HFFc6 (cell line): ENCODE results near the gene CD164. TPM values are rescaled to one million over a fixed set of nuclear protein-coding genes. Genes with fewer than 3 reads are reported as not detected.
"Not testable (repeated sequence)": the region's sequence is repeated elsewhere in the genome, so short reads cannot be mapped to it uniquely, and the experiment has no call there.

ENCODE experiments used
- DNase-seq: peaks from one replicate; pipeline ENCODE4 v3.0.0-alpha.2; 2018
- H3K27ac Mint-ChIP-seq: 2 replicates; pipeline ENCODE4 v1.8.0; 2020; ENCODE audit warnings: mild to moderate bottlenecking, mixed read lengths
- H3K27me3 Mint-ChIP-seq: 2 replicates; pipeline ENCODE4 v1.8.0; 2021; ENCODE audit warnings: mild to moderate bottlenecking, moderate library complexity, mixed read lengths; ENCODE audit not compliant: insufficient read depth
- H3K36me3 Mint-ChIP-seq: 2 replicates; pipeline ENCODE4 v1.8.0; 2021; ENCODE audit warnings: low read depth, mixed read lengths
- H3K4me1 Mint-ChIP-seq: 2 replicates; pipeline ENCODE4 v1.8.0; 2020; ENCODE audit warnings: low read depth, mixed read lengths
- H3K4me3 Mint-ChIP-seq: 2 replicates; pipeline ENCODE4 v1.8.0; 2020; ENCODE audit warnings: mild to moderate bottlenecking, moderate library complexity, mixed read lengths
- H3K9me3 Mint-ChIP-seq: 2 replicates; pipeline ENCODE4 v1.8.0; 2020; ENCODE audit warnings: mild to moderate bottlenecking, mixed read lengths
- total RNA-seq, 6 experiments: library from RNA; stranded (reverse); fragmentation: NEBNext Ultra II Directional; extraction: Animal tissue kit (Norgen Biotek cat#: 25700); gene quantifications; 2 replicates in 1 of 6; 3 replicates in 5 of 6; pipeline ENCODE4 v1.2.3, GENCODE V29; 2021
- TF ChIP-seq, protein P1 (sequence below): fragments of 200-600 bp; sonication (generic); IDR thresholded peaks from 2 replicates; pipeline ENCODE4 v1.5.0; 2021; ENCODE audit warnings: antibody characterized with exemption, mild to moderate bottlenecking

CD164 gene
- total RNA-seq, 6 experiments from 2014 or later: 243 to 260 (median 252) TPM

GRCh38 chr6:109336221-109336961 lies 45.9 kb downstream of the CD164 start:
- no peaks in the 10 kb centered on the region; the same call in 1 of the 2 replicates for H3K9me3 Mint-ChIP-seq
- no peaks in the 10 kb centered on the region for H3K36me3 Mint-ChIP-seq
- H3K4me3 Mint-ChIP-seq: no peak overlapping the region
- H3K27me3 Mint-ChIP-seq: peaks cover 3% of the 10 kb centered on the region
- H3K4me1 Mint-ChIP-seq: no peaks in the 10 kb centered on the region
- H3K27ac Mint-ChIP-seq: no peak overlapping the region
- DNase-seq: no peak
- TF ChIP-seq, protein P1, sequence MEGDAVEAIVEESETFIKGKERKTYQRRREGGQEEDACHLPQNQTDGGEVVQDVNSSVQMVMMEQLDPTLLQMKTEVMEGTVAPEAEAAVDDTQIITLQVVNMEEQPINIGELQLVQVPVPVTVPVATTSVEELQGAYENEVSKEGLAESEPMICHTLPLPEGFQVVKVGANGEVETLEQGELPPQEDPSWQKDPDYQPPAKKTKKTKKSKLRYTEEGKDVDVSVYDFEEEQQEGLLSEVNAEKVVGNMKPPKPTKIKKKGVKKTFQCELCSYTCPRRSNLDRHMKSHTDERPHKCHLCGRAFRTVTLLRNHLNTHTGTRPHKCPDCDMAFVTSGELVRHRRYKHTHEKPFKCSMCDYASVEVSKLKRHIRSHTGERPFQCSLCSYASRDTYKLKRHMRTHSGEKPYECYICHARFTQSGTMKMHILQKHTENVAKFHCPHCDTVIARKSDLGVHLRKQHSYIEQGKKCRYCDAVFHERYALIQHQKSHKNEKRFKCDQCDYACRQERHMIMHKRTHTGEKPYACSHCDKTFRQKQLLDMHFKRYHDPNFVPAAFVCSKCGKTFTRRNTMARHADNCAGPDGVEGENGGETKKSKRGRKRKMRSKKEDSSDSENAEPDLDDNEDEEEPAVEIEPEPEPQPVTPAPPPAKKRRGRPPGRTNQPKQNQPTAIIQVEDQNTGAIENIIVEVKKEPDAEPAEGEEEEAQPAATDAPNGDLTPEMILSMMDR: no peak

- H3K36me3 Mint-ChIP-seq, H3K27me3 Mint-ChIP-seq, H3K27ac Mint-ChIP-seq, H3K4me3 Mint-ChIP-seq, H3K4me1 Mint-ChIP-seq, H3K9me3 Mint-ChIP-seq, DNase-seq: not testable (repeated sequence)
Measured at GRCh38 chr6:109333870-109334269, 48.4 kb downstream of the CD164 start.

DNA sequence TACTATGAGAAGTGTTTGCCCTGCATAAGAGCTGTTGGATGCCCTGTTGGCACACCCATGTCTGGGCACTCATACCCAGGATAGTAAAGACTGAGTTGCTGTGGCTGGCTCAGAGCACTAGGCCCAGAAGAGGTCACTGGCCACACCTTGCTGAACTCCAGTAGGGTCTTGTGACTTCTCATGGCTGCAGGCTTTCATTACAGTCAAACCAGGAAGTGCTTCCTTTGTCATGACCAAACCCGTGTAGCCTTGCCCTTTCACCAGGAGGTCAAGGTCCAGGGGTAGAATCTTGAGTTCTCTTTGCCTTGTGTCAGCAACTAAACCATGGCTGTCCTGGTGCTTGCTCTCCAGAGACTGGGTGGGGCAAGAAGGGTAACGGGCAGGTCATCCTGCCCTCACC lies 49.5 kb downstream of the CD164 start:
- TF ChIP-seq, protein P1: no peak
- Mint-ChIP-seq H3K9me3 (no peaks in the 10 kb centered on the region; the same call in 1 of the 2 replicates), H3K27ac (no peak overlapping the region), H3K27me3 (peaks cover 6% of the 10 kb centered on the region), H3K36me3 (no peaks in the 10 kb centered on the region), H3K4me3 (no peak overlapping the region), H3K4me1 (no peaks in the 10 kb centered on the region)
- DNase-seq: no peak

- H3K4me3 Mint-ChIP-seq: no peak overlapping the region
- no peaks in the 10 kb centered on the region for H3K36me3 Mint-ChIP-seq
- TF ChIP-seq, protein P1: no peak
- no peaks in the 10 kb centered on the region; the same call in 1 of the 2 replicates for H3K9me3 Mint-ChIP-seq
- H3K4me1 Mint-ChIP-seq: no peaks in the 10 kb centered on the region
- no peak overlapping the region for H3K27ac Mint-ChIP-seq
- H3K27me3 Mint-ChIP-seq: peaks cover 18% of the 10 kb centered on the region
- no peak for DNase-seq
Measured at GRCh38 chr6:109331081-109331480, 51.2 kb downstream of the CD164 start.

GRCh38 chr6:109330263-109330662 lies 52.0 kb downstream of the CD164 start:
- Mint-ChIP-seq H3K4me3 (no peak overlapping the region), H3K27ac (no peak overlapping the region), H3K4me1 (no peaks in the 10 kb centered on the region), H3K27me3 (peaks cover 16% of the 10 kb centered on the region), H3K9me3 (no peaks in the 10 kb centered on the region; the same call in 1 of the 2 replicates), H3K36me3 (no peaks in the 10 kb centered on the region)
- TF ChIP-seq, protein P1: no peak
- no peak for DNase-seq

GRCh38 chr6:109328629-109329028 lies 53.6 kb downstream of the CD164 start:
- H3K4me3 Mint-ChIP-seq: no peak overlapping the region
- TF ChIP-seq, protein P1: no peak

More at GRCh38 chr6:109328629-109329028, 53.6 kb downstream of the CD164 start:
- Mint-ChIP-seq H3K9me3 (no peaks in the 10 kb centered on the region; the same call in 1 of the 2 replicates), H3K36me3 (no peaks in the 10 kb centered on the region), H3K27me3 (peaks cover 16% of the 10 kb centered on the region), H3K4me1 (no peaks in the 10 kb centered on the region), H3K27ac (no peak overlapping the region)
- DNase-seq: no peak
